Right cardiac atrium (tissue), 5 donors: ENCODE measurements around the gene PACSIN1. TPM values are rescaled to one million over a fixed set of nuclear protein-coding genes. Genes with fewer than 3 reads are reported as not detected.

ENCODE experiments used
- ATAC-seq, 2 donors: fragments of 200-7000 bp; cut with Tn5 transposase; one replicate each; pipeline versions ENCODE4 v1.8.0 to v1.9.1; 2020; ENCODE audit warnings: moderate library complexity in 2 of 2, mild to moderate bottlenecking in 1 of 2
- DNase-seq, 3 donors: peaks; one replicate each; pipeline ENCODE4 v3.0.0-alpha.2; 2020
- H3K27ac ChIP-seq: one replicate; pipeline ENCODE4 v1.5.1; 2013; ENCODE audit warnings: mild to moderate bottlenecking, low read length, control low read depth, moderate library complexity
- H3K27me3 ChIP-seq: one replicate; pipeline ENCODE4 v1.6.1; 2013; ENCODE audit not compliant: control insufficient read depth, insufficient read depth
- H3K4me1 ChIP-seq: one replicate; pipeline ENCODE4 v1.6.1; 2013; ENCODE audit warnings: low read length; ENCODE audit not compliant: control insufficient read depth, insufficient read depth
- H3K4me3 ChIP-seq: one replicate; pipeline ENCODE4 v1.5.1; 2013; ENCODE audit warnings: low read length, control low read depth
- H3K9me3 ChIP-seq: one replicate; pipeline ENCODE4 v1.6.1; 2013; ENCODE audit warnings: low read length; ENCODE audit not compliant: control insufficient read depth
- WGBS: extraction: QIAGEN DNeasy Blood & Tissue Kit; methylation state at CpG from one replicate; pipeline ENCODE4 v1.1.7; 2013; 5-methylcytosine and 5-hydroxymethylcytosine counted together
- intact Hi-C, 4 donors: fragments of 100-400 bp; cut with DNase I; formaldehyde crosslinking; loops; one replicate each; pipeline versions ENCODE4 v1.11.0 to v1.14.0; 2022 to 2023
- polyA plus RNA-seq: library from polyadenylated mRNA; stranded (reverse); fragments of 200-250 nt; gene quantifications from one replicate; pipeline ENCODE4 v1.2.3, GENCODE V29; 2013
- total RNA-seq, 4 donors: library from RNA; stranded (reverse); fragmentation: NEBNext Ultra II Directional; extraction: Animal tissue kit (Norgen Biotek cat#: 25700); gene quantifications; one replicate each; pipeline ENCODE4 v1.2.1, GENCODE V29; 2021
- donor health status: healthy with polysubstance abuse.
- donor health status: DM: no; HTN: yes; CAD: no.
- donor health status: DM: no; HTN: no; CAD: no.
- donor health status: DM: no; HTN: yes; CAD: no; lungs with severe emphysema.
- donor health status: DM: yes; HTN: yes; CAD: no.

Gene PACSIN1
- total and polyA plus RNA-seq, 5 donors, result 2.5 to 14.0 (median 10.0) TPM

GRCh38 chr6:34436803-34437643 lies 28.9 kb upstream of the PACSIN1 start:
- intact Hi-C loops, result no loop called here
- H3K4me3 ChIP-seq, result no peak overlapping the region
- no peak for ATAC-seq
- no peak overlapping the region for H3K27ac ChIP-seq
- H3K4me1 ChIP-seq, result no peaks in the 10 kb centered on the region
- 93% methylated on average over 38 of the region's 38 CpGs for WGBS
- no peaks in the 10 kb centered on the region for H3K27me3 ChIP-seq
- no peaks in the 10 kb centered on the region for H3K9me3 ChIP-seq
- DNase-seq, result no peak

- WGBS, result 70% methylated on average over 1 of the region's 1 CpG
These were observed 28.3 kb upstream of the PACSIN1 start for GRCh38 chr6:34437644-34437970.

DNA sequence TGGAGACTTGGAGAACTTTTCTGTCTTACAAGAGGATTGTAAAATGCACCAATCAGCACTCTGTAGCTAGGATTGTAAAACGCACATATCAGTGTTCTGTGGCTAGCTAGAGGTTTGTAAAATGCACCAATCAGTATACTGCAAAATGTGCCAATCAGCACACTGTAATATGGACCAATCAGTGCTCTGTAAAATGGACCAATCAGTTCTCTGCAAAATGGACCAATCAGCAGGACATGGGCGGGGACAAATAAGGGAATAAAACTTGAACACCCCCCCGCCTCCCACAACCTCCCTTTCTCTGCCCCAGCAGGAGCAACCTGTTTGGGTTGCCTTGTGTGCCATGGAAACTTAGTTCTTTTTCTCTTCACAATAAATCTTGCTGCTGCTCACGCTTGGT lies 27.2 kb upstream of the PACSIN1 start:
- Histone ChIP-seq H3K4me1 (no peaks in the 10 kb centered on the region), H3K4me3 (no peak overlapping the region), H3K27me3 (no peaks in the 10 kb centered on the region), H3K27ac (no peak overlapping the region), H3K9me3 (no peaks in the 10 kb centered on the region)
- DNase-seq, result no peak
- no peak for ATAC-seq
- intact Hi-C loops, result no loop called here
- WGBS, result 57% methylated on average over 4 of the region's 4 CpGs

More at GRCh38 chr6:34437644-34437970, 28.3 kb upstream of the PACSIN1 start:
- intact Hi-C loops, result no loop called here
- H3K27me3 ChIP-seq, result no peaks in the 10 kb centered on the region
- H3K4me1 ChIP-seq, result no peaks in the 10 kb centered on the region
- no peak for DNase-seq
- no peak for ATAC-seq
- no peak overlapping the region for H3K27ac ChIP-seq
- no peak overlapping the region for H3K4me3 ChIP-seq
- H3K9me3 ChIP-seq, result no peaks in the 10 kb centered on the region

- Histone ChIP-seq H3K4me3 (no peak overlapping the region), H3K27ac (no peak overlapping the region), H3K4me1 (no peaks in the 10 kb centered on the region), H3K9me3 (no peaks in the 10 kb centered on the region), H3K27me3 (no peaks in the 10 kb centered on the region)
- 91% methylated on average over 3 of the region's 3 CpGs for WGBS
- intact Hi-C loops, result no loop called here
- DNase-seq (no peak), ATAC-seq (no peak)
These were observed 26.4 kb upstream of the PACSIN1 start for GRCh38 chr6:34439442-34439841.

GRCh38 chr6:34441526-34441925 lies 24.4 kb upstream of the PACSIN1 start:
- intact Hi-C loops, result no loop called here
- H3K27me3 ChIP-seq, result no peaks in the 10 kb centered on the region
- H3K4me3 ChIP-seq, result no peak overlapping the region
- DNase-seq, result no peak
- no peak for ATAC-seq
- no peak overlapping the region for H3K27ac ChIP-seq
- no peaks in the 10 kb centered on the region for H3K4me1 ChIP-seq
- no peaks in the 10 kb centered on the region for H3K9me3 ChIP-seq
- WGBS, result 64% methylated on average over 5 of the region's 5 CpGs

DNA sequence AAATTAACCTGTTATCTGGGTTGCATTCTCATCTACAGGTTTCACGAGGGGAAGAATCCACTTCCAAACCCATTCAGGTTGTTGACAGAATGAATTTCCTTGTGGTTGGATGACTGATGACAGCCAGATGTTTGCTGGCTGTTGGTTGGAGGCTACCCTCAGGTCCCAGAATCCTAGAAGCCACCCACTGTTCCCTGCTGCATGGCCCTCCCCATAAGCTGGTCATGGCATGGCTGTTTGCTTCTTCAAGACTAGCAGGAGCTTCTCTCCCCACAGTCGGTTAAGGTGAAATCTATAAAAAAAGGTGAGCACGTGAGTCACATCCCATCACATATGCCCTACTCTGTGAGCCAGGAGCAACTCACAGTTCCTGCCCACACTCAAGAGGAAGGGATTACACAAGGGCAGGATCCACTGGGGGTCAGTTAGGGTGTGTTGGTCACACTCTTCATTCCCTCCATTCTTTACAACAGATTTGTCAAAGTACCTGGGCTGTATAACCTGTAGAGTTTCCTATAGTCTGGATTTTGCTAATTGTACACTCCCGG lies 20.5 kb upstream of the PACSIN1 start:
- H3K27ac ChIP-seq, result no peak overlapping the region
- no peaks in the 10 kb centered on the region for H3K4me1 ChIP-seq
- H3K4me3 ChIP-seq, result no peak overlapping the region
- 67% methylated on average over 4 of the region's 4 CpGs for WGBS
- DNase-seq (no peak), ATAC-seq (no peak)
- H3K9me3 ChIP-seq, result no peaks in the 10 kb centered on the region
- no peaks in the 10 kb centered on the region for H3K27me3 ChIP-seq
- intact Hi-C loops, result no loop called here

GRCh38 chr6:34447386-34447785 lies 18.5 kb upstream of the PACSIN1 start:
- intact Hi-C loops, result no loop called here

DNA sequence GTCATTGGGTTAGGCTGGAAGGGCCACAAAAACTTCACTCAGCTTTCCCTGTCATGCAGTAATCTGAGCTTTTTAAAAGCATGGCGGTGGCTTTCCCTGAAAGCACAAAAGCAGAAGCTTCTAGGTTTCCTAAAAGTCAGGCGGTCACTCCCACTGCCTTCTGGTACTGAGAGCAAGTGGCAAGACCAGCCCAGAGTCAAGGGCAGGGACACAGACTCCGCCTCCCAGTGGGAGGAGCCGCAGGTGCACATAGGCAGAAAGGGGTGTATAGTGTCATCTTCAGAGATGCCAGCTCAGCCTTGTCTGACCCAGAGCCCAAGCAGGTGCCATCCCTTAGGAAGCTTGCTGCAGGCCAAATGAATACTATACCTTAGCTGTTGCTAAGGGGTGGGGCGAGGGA lies 18.0 kb upstream of the PACSIN1 start:
- WGBS, result 63% methylated on average over 5 of the region's 5 CpGs
- intact Hi-C loops, result no loop called here
- Histone ChIP-seq H3K4me1 (no peaks in the 10 kb centered on the region), H3K4me3 (no peak overlapping the region), H3K27ac (no peak overlapping the region), H3K27me3 (no peaks in the 10 kb centered on the region), H3K9me3 (no peaks in the 10 kb centered on the region)
- DNase-seq (no peak), ATAC-seq (no peak)

More at GRCh38 chr6:34447386-34447785, 18.5 kb upstream of the PACSIN1 start:
- 75% methylated on average over 7 of the region's 7 CpGs for WGBS
- H3K4me1 ChIP-seq, result no peaks in the 10 kb centered on the region
- ATAC-seq (no peak), DNase-seq (no peak)
- no peak overlapping the region for H3K4me3 ChIP-seq
- no peaks in the 10 kb centered on the region for H3K27me3 ChIP-seq
- no peak overlapping the region for H3K27ac ChIP-seq
- no peaks in the 10 kb centered on the region for H3K9me3 ChIP-seq

GRCh38 chr6:34451192-34451591 lies 14.7 kb upstream of the PACSIN1 start:
- Histone ChIP-seq H3K27ac (no peak overlapping the region), H3K4me1 (no peaks in the 10 kb centered on the region), H3K4me3 (no peak overlapping the region), H3K27me3 (no peaks in the 10 kb centered on the region), H3K9me3 (no peaks in the 10 kb centered on the region)
- intact Hi-C loops, result no loop called here
- DNase-seq (no peak), ATAC-seq (no peak)
- WGBS, result 100% methylated on average over 1 of the region's 1 CpG

DNA sequence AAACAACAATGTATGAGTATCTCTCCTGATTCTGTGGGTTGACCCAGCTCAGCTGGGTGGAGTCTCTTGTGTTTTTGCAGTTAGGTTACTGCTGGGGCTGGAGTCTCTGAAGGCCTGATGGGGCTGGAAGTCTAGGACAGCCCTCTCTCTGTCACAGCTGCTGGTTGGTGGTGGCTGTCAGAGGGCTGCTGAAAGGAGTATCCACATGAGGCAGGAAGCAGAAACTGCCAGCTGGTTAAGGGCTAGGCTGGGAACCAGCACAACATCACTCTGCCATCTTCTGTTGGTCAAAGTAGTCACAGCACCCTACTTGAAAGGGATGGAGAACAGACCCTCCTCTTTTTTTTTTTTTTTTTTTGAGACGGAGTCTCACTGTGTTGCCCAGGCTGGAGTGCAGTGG lies 10.0 kb upstream of the PACSIN1 start:
- intact Hi-C loops, result no loop called here
- H3K4me1 ChIP-seq, result no peaks in the 10 kb centered on the region
- 92% methylated on average over 1 of the region's 1 CpG for WGBS

GRCh38 chr6:34457382-34457741 lies 8.5 kb upstream of the PACSIN1 start:
- no peaks in the 10 kb centered on the region for H3K27me3 ChIP-seq
- H3K4me3 ChIP-seq, result no peak overlapping the region
- ATAC-seq (no peak), DNase-seq (no peak)
- H3K4me1 ChIP-seq, result no peaks in the 10 kb centered on the region
- WGBS, result 60% methylated on average over 2 of the region's 2 CpGs
- no peak overlapping the region for H3K27ac ChIP-seq
- no peaks in the 10 kb centered on the region for H3K9me3 ChIP-seq
- intact Hi-C loops, result no loop called here

More for the DNA sequence above, 10.0 kb upstream of the PACSIN1 start:
- DNase-seq (no peak), ATAC-seq (no peak)
- no peak overlapping the region for H3K27ac ChIP-seq
- no peaks in the 10 kb centered on the region for H3K9me3 ChIP-seq
- H3K4me3 ChIP-seq, result no peak overlapping the region
- H3K27me3 ChIP-seq, result no peaks in the 10 kb centered on the region
